Dedifferentiated amniotic fluid mesenchymal stem cell (primary cell): ENCODE results near the gene LIPA.
"Not testable (repeated sequence)": the region's sequence is repeated elsewhere in the genome, so short reads cannot be mapped to it uniquely, and the experiment has no call there.

Experiments
- DNase-seq: peaks from one replicate; pipeline ENCODE4 v3.0.0-alpha.2; 2016; ENCODE audit errors: extremely low spot score

Gene LIPA

GRCh38 chr10:89270153-89270483, 18.5 kb upstream of the LIPA start:
- no peak for DNase-seq

GRCh38 chr10:89269433-89270152, 18.0 kb upstream of the LIPA start:
- no peak for DNase-seq

DNA sequence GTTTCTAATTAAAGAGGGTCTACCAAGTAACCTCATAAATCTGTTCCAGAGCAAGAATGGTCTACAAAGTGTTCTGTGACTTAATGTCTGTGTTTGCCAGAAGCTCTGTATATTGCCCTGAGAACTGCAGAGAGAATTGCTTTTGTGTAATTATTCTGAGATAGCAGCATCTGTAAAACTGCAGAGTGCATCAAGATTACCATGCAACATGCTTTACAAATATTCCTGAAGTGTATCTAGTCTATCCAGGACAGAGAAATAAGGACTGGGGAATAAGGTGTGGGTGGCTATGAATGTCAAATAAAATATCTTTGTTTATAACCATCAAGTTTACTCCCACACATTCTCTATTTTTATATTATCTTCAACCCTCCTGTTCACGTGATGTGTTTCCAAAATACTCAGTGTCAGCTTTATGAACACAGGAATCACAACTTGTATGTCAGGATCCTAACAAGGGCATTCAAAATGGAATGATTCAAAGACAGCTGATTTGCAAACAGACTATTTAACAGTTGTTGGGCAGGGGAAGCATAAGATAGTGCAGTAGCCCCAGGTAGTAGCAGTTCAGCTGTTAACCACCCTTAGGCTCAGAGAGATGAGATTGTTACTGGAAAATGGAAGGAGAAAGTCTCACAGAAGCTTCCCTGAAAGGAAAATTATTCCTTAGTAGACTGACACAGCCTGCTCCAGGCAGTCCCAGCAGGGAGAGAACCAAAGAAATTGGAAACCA, 15.3 kb upstream of the LIPA start:
- no peak for DNase-seq

DNA sequence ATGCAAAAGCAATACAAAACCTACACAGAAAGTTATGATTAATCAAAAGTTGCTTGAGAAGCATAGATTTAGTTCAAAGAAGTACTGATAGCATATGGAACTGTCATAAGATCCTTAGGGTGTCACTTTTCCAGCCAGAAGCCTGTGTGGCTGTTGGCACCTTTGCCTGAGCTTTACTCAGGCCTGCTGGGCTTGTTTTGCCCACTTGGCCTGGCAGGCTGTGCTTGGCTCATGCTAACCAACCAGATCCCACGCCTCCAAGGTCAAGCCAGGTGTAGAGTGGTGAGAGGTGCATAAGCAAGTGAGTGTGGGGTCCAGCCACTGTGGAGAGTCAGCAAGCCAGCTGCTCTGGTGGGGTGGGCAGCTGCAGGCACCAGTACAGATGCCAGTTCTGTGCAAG, 12.0 kb upstream of the LIPA start:
- no peak for DNase-seq

DNA sequence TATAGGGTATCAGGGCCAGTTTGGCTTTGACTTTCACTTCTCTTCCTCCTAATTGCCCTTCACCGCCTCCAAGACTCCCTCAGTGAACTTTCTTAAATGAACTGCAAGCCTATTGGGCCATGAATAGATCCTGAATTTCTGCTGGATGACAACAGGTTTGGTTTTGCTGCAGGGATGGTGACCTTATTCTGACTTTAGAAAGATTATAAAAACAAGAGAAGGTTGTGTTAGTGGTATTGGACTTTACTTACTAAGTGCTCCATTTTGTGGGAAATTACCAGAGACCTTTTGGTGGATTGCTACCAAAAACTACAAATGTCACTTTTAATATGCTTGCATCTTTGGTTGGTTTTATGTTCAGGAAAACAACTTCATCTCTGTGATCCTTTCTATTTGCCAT, 11.5 kb upstream of the LIPA start:
- no peak for DNase-seq

GRCh38 chr10:89262086-89263051, 10.8 kb upstream of the LIPA start:
- peak; percentile 56 for DNase-seq

DNA sequence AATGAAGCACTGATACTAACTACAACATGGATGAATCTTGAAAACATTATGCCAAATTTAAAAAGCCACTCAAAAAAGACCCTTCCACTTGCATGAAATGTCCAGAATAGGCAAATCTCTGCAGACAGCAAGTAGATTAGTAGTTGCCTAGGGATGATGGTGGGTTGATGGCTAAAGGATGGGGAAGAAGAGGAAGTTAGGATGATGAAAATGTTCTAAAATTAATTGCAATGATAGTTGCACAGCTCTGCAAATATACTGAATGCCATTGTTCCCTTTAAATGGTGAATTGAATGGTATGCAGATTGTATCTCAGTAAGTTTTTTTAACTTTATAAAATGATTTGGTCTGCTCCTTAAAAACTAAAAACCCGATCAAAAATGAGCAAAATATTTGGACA, 7.3 kb upstream of the LIPA start:
- DNase-seq: no peak

GRCh38 chr10:89257581-89257980, 6.0 kb upstream of the LIPA start:
- DNase-seq: no peak

- no peak for DNase-seq
These were observed 5.4 kb upstream of the LIPA start for GRCh38 chr10:89256962-89257361.

DNA sequence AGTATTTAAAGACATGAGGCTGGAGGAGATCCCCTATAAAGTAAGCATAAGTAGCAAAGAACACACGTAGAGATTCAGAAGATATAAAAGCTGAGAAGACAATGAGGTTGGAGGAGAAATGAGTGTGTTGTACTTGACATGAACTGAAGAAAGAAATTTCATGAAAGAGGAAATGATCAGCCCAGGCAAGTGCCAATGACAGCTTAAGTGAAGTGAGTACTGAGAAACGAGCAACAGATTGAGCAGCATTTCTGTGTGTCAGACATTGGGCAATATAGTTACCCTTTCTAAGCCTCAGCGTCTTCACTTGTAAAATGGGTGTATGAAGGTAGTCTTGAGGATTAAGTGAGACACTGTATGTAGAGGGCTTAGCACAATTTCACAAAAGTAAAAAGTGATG, 4.8 kb upstream of the LIPA start:
- no peak for DNase-seq

DNA sequence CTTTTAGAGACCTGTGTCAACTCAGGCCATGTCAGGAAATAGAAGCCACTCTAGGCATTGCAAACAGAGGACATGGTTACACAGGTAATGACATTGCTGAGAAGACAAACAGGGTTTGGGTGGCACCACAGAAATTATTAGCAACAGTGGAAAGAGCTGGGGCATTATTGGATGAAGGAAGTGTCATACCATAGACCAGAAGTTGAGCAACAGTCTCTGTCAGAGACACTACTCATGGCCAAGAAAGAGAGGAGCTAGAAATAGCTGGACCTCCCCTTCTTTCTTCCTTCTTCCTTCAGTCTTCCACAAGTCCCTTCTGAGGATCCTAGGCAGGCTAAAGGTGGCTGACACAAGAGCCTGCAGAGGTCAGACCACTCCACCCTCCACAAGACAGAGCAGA, 4.2 kb upstream of the LIPA start:
- DNase-seq: no peak

DNA sequence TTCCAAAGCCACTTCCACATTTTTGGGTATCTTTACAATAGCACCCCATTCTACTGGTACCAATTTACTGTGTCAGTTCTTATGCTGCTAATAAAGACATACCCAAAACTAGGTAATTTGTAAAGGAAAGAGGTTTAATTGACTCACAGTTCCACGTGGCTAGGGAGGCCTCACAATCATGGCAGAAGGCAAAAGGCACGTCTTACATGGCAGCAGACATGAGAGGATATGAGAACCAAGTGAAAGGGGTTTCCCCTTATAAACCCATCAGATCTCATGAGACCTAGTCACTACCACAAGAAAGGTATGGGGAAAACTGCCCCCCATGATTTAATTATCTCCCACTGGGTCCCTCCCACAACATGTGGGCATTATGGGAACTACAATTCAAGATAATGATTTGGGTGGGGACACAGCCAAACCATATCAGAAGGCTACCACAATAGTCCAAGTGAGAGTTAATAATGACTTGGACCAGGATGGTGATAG, 3.6 kb upstream of the LIPA start:
- not testable (repeated sequence) for DNase-seq

GRCh38 chr10:89252225-89252585, 630 bp upstream of the LIPA start:
- DNase-seq: no peak

DNA sequence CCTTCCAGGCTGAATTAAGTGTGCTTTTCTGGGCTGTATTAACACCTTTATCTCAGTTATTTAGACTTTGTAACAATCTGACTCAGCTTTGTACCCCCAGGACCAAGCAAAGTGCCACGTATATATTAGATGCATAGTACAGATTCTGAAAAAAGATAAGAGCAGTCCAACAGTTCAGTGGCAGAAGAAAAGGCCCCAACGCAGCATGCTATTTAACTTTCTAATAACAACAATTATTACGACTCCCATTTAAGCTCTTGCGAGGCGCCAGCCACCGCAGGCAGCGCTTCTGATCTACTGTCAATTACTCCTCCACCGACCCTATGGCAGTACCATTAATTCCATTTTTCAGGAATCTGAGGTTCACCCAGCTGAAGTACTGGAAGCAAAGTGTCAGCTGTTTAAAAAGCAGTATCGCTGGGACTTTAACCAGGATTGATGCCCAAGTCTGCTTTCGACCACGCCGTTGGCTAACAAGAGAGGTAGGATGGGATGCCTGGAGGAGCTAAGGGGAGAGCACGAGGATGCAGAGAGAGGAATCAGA, 638 bp downstream of the LIPA start:
- DNase-seq: no peak

GRCh38 chr10:89248990-89249389, 2.6 kb downstream of the LIPA start:
- no peak for DNase-seq

- not testable (repeated sequence) for DNase-seq
These were observed 4.0 kb downstream of the LIPA start for GRCh38 chr10:89247623-89248022.

GRCh38 chr10:89245802-89246201, 5.8 kb downstream of the LIPA start:
- DNase-seq: no peak

- DNase-seq: no peak
These were observed 8.6 kb downstream of the LIPA start for GRCh38 chr10:89242840-89243568.

DNA sequence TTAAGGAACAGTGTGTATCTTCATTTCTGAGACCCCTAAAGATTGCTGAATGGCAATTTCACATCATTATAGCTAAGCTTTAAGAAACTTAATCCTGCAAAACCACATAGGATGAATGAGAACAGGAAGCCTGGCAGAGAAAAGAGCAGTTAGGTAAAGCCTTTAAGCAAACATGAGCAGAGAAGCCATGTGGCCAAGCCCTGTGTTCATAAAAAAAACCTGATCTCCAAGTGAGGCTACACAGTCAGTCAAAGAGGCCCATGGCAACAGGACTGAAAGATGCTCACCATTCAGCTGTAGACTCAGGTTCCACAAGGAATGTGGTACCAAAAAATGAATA, 9.3 kb downstream of the LIPA start:
- DNase-seq: no peak

GRCh38 chr10:89241486-89242344, 9.9 kb downstream of the LIPA start:
- no peak for DNase-seq

- no peak for DNase-seq
These were observed 10.5 kb downstream of the LIPA start for GRCh38 chr10:89241026-89241425.
